Measurements from ENCODE around the gene OPRD1.

DNA sequence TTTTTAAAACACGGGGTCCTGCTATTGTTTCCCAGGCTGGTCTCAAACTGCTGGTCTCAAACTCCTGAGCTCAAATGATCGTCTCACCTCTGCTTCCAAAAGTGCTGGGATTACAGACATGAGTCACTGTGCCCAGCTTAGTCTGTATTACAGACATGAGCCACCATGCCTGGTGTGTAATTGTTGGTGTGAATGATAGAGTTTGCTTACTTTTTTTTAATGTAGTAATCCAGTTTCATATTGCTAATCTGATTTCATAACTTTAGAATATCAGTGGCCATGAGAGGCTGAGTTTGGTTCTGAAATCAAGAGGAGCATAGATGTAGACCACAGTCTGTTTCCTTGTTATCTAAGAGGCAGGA, 105.8 kb downstream of the OPRD1 start:
- no peak for TF ChIP-seq CTCF (IDR thresholded peaks at IDR 0.05; ENCODE audit: low read depth, low read length, missing input control)
- no peak for TF ChIP-seq HNF4A (conservative IDR thresholded peaks at IDR 0.05)
- TF ChIP-seq TAF1 (conservative IDR thresholded peaks at IDR 0.05), result no peak
- no peak for TF ChIP-seq HNF4G (IDR thresholded peaks at IDR 0.05)
- TF ChIP-seq JUND (IDR thresholded peaks at IDR 0.05), result no peak
- no peak for TF ChIP-seq GABPA (IDR thresholded peaks at IDR 0.05 in 1 of 2, conservative IDR thresholded peaks at IDR 0.05 in 1 of 2)
- no peak for TF ChIP-seq NR2F2 (IDR thresholded peaks at IDR 0.05)
- TF ChIP-seq REST (IDR thresholded peaks at IDR 0.05), result no peak
- TF ChIP-seq MAX (IDR thresholded peaks at IDR 0.05), result no peak
- TF ChIP-seq SP1 (IDR thresholded peaks at IDR 0.05), result no peak
- no peak for TF ChIP-seq RAD21 (IDR thresholded peaks at IDR 0.05)
- no peak for TF ChIP-seq EGR1 (IDR thresholded peaks at IDR 0.05; ENCODE audit: low read depth in 2 of 2)
